Measurements from ENCODE around the gene IQSEC1.

GRCh38 chr3:12967606-12968351 lies 105.5 kb downstream of the IQSEC1 start:
- TF ChIP-seq, protein P1, sequence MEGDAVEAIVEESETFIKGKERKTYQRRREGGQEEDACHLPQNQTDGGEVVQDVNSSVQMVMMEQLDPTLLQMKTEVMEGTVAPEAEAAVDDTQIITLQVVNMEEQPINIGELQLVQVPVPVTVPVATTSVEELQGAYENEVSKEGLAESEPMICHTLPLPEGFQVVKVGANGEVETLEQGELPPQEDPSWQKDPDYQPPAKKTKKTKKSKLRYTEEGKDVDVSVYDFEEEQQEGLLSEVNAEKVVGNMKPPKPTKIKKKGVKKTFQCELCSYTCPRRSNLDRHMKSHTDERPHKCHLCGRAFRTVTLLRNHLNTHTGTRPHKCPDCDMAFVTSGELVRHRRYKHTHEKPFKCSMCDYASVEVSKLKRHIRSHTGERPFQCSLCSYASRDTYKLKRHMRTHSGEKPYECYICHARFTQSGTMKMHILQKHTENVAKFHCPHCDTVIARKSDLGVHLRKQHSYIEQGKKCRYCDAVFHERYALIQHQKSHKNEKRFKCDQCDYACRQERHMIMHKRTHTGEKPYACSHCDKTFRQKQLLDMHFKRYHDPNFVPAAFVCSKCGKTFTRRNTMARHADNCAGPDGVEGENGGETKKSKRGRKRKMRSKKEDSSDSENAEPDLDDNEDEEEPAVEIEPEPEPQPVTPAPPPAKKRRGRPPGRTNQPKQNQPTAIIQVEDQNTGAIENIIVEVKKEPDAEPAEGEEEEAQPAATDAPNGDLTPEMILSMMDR (IDR thresholded peaks at IDR 0.05; ENCODE audit: low read depth, low read length) = no peak
- TF ChIP-seq POLR2A (IDR thresholded peaks at IDR 0.05; ENCODE audit: extremely low read depth, insufficient read length) = no peak
